IMR-90 (cell line): ENCODE data around the gene ANXA2. TPM values are rescaled to one million over a fixed set of nuclear protein-coding genes. Genes with fewer than 3 reads are reported as not detected.

ENCODE experiments used
- ATAC-seq: fragments of 200-7000 bp; cut with Tn5 transposase; 2 replicates; pipeline ENCODE4 v1.9.1; 2020; ENCODE audit warnings: low read depth, mild to moderate bottlenecking, moderate library complexity
- BruUV-seq: library from RNA; stranded (reverse); fragments of 400-500 nt; replicated peaks from 2 replicates; lab custom pipeline; 2021; lab: Mats Ljungman, UMichigan
- CTCF ChIA-PET: fragments of 300-600 bp; formaldehyde crosslinking; extraction: SDS; loops from one replicate; lab custom pipeline; 2021; ENCODE audit warnings: antibody characterized with exemption; lab: Yijun Ruan, JAX
- POLR2A ChIA-PET: fragments of 300-600 bp; sonication (Branson Sonifier 250); formaldehyde crosslinking; loops from one replicate; lab custom pipeline; 2022; ENCODE audit warnings: antibody characterized with exemption; ENCODE audit not compliant: unreplicated experiment; lab: Charles Lee
- DNase-seq: peaks from one replicate; pipeline ENCODE4 v3.0.0; 2013
- H2AFZ ChIP-seq: replicated peaks from 2 replicates; pipeline ENCODE3; 2013; ENCODE audit warnings: low read length, mild to moderate bottlenecking; ENCODE audit not compliant: poor library complexity
- H2AK5ac ChIP-seq: 2 replicates; pipeline ENCODE4 v1.6.1; 2013; ENCODE audit warnings: low read depth, low read length, inconsistent platforms
- H2AK9ac ChIP-seq: replicated peaks from 2 replicates; pipeline ENCODE3; 2013; ENCODE audit warnings: mild to moderate bottlenecking, low read depth, low read length, moderate library complexity; ENCODE audit not compliant: poor library complexity
- H2BK120ac ChIP-seq: 2 replicates; pipeline ENCODE4 v1.6.1; 2013; ENCODE audit warnings: low read depth, low read length, inconsistent platforms
- H2BK15ac ChIP-seq: 3 replicates; pipeline ENCODE4 v1.6.1; 2013; ENCODE audit warnings: low read depth, low read length, inconsistent platforms
- H2BK20ac ChIP-seq: 2 replicates; pipeline ENCODE4 v1.6.1; 2013; ENCODE audit warnings: low read depth, mild to moderate bottlenecking, inconsistent platforms, low read length, moderate library complexity
- H2BK5ac ChIP-seq: 2 replicates; pipeline ENCODE4 v1.6.1; 2013; ENCODE audit warnings: mild to moderate bottlenecking, low read depth, low read length, inconsistent platforms; ENCODE audit not compliant: poor library complexity, severe bottlenecking
- H3K14ac ChIP-seq: replicated peaks from 2 replicates; pipeline ENCODE4 v1.6.1; 2013; ENCODE audit warnings: low read depth, low read length, inconsistent platforms
- H3K18ac ChIP-seq: 2 replicates; pipeline ENCODE4 v1.6.1; 2013; ENCODE audit warnings: low read depth, low read length, control low read depth
- H3K23ac ChIP-seq: 2 replicates; pipeline ENCODE4 v1.6.1; 2013; ENCODE audit warnings: low read depth, low read length, inconsistent platforms
- H3K27ac ChIP-seq: 2 replicates; pipeline ENCODE4 v1.5.1; 2013; ENCODE audit warnings: mild to moderate bottlenecking, control low read depth, low read length; ENCODE audit not compliant: insufficient read depth
- H3K27me3 ChIP-seq: 2 replicates; pipeline ENCODE4 v1.6.1; 2013; ENCODE audit warnings: low read length; ENCODE audit not compliant: control insufficient read depth, insufficient read depth
- H3K36me3 ChIP-seq: 2 replicates; pipeline ENCODE4 v1.6.1; 2013; ENCODE audit warnings: low read length, mixed read lengths; ENCODE audit not compliant: control insufficient read depth, insufficient read depth
- H3K4ac ChIP-seq: 2 replicates; pipeline ENCODE4 v1.6.1; 2013; ENCODE audit warnings: low read depth, low read length, inconsistent platforms
- H3K4me1 ChIP-seq: 2 replicates; pipeline ENCODE4 v1.6.1; 2013; ENCODE audit warnings: low read length, mixed read lengths; ENCODE audit not compliant: control insufficient read depth, insufficient read depth
- H3K4me2 ChIP-seq: 2 replicates; pipeline ENCODE4 v1.6.1; 2013; ENCODE audit warnings: low read depth, mild to moderate bottlenecking, control low read depth, low read length, moderate library complexity
- H3K4me3 ChIP-seq: 2 replicates; pipeline ENCODE4 v1.5.1; 2013; ENCODE audit warnings: low read depth, mild to moderate bottlenecking, control low read depth, low read length, moderate library complexity; ENCODE audit not compliant: insufficient read depth
- H3K56ac ChIP-seq: 2 replicates; pipeline ENCODE4 v1.6.1; 2013; ENCODE audit warnings: low read length, inconsistent platforms; ENCODE audit not compliant: insufficient read depth; ENCODE audit errors: extremely low read depth
- H3K79me1 ChIP-seq, 2 experiments: 2 replicates each; pipeline ENCODE4 v1.6.1; 2013; ENCODE audit warnings: low read length in 2 of 2, inconsistent platforms in 1 of 2, low read depth in 1 of 2
- H3K9ac ChIP-seq: 2 replicates; pipeline ENCODE4 v1.6.1; 2013; ENCODE audit warnings: low read depth, low read length, control low read depth
- H3K9me1 ChIP-seq: 2 replicates; pipeline ENCODE4 v1.6.1; 2013; ENCODE audit warnings: low read length, inconsistent platforms; ENCODE audit not compliant: insufficient read depth
- H3K9me3 ChIP-seq: 2 replicates; pipeline ENCODE4 v1.6.1; 2013; ENCODE audit warnings: low read length; ENCODE audit not compliant: control insufficient read depth, insufficient read depth
- H4K20me1 ChIP-seq: 2 replicates; pipeline ENCODE4 v1.6.1; 2013; ENCODE audit warnings: low read length, inconsistent platforms; ENCODE audit not compliant: insufficient read depth
- H4K5ac ChIP-seq: 2 replicates; pipeline ENCODE4 v1.6.1; 2013; ENCODE audit warnings: mild to moderate bottlenecking, low read depth, low read length, control low read depth
- H4K8ac ChIP-seq, 2 experiments: 2 replicates each; pipeline ENCODE4 v1.6.1; 2013; ENCODE audit warnings: low read depth in 2 of 2, low read length in 2 of 2, control low read depth in 1 of 2, inconsistent platforms in 1 of 2
- H4K91ac ChIP-seq: 2 replicates; pipeline ENCODE4 v1.6.1; 2013; ENCODE audit warnings: low read depth, low read length, inconsistent platforms; ENCODE audit not compliant: insufficient read depth
- MAFK ChIP-seq: IDR thresholded peaks from 2 replicates; pipeline ENCODE4 v1.6.1; 2012; ENCODE audit warnings: low read depth, low read length, improper control_type of control experiment
- WGBS, 2 experiments: methylation state at CpG; one replicate each; pipeline versions ENCODE4 v1.1.5 to v1.1.7; 2013; ENCODE audit warnings: missing lambda C conversion rate in 2 of 2; ENCODE audit not compliant: insufficient read length in 1 of 2; ENCODE audit errors: extremely low coverage in 2 of 2; 5-methylcytosine and 5-hydroxymethylcytosine counted together
- dilution Hi-C: fragments of 300-500 bp; cut with HindIII; formaldehyde crosslinking; loops from one replicate; pipeline ENCODE4 v1.14.3; 2018; ENCODE audit warnings: low sequenced_read_pairs; ENCODE audit not compliant: unreplicated experiment
- in situ Hi-C: fragments of 300-500 bp; cut with MboI; formaldehyde crosslinking; loops from 3 replicates; pipeline ENCODE4 v1.14.3; 2019; ENCODE audit warnings: low sequenced_read_pairs, inconsistent platforms, mixed read lengths
- intact Hi-C: fragments of 100-400 bp; cut with micrococcal nuclease; formaldehyde crosslinking; loops from 2 replicates; pipeline ENCODE4 v1.10.0; 2022
- polyA plus RNA-seq, 3 experiments: library from polyadenylated mRNA; depleted of rRNA; stranded (reverse); fragments of >200 nt; gene quantifications; 2 replicates each; pipeline ENCODE4 v1.2.3, GENCODE V29; 2012; ENCODE audit warnings: low replicate concordance in 1 of 3
- total RNA-seq: library from RNA; depleted of rRNA; stranded (reverse); fragments of >200 nt; gene quantifications from 2 replicates; pipeline ENCODE4 v1.2.3, GENCODE V29; 2012
- TF ChIP-seq, protein P1 (sequence below): fragments of 150-350 bp; IDR thresholded peaks from 2 replicates; pipeline ENCODE4 v1.6.1; 2017; ENCODE audit warnings: mild to moderate bottlenecking, antibody characterized with exemption, low read length, low read depth

ANXA2 gene
- total and polyA plus RNA-seq, 2 of the 4 experiments (the other 2 are of a cell fraction) = 7,454 to 8,412 TPM

DNA sequence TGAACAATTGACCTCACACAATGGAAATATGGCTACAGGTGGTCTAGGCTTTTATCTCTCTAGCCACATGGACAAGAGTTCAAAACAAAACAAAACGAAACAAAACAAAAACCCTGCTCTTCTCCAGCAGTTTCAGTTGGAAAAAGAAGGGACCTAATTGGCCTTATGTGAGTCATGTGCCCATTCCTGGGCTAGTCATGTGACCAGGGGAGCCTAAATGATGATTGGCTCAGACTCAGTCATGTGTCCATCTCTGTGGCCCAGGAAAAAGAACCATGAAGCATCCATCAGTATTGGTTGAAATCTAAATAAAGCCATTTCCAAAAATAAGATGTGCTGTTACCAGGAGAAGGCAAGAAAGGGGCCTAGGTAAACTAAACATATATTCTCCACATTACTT lies 96.8 kb downstream of the ANXA2 start:
- DNase-seq = no peak
- Histone ChIP-seq H2AK5ac (no peak overlapping the region), H3K27ac (no peak overlapping the region), H3K4me2 (no peak overlapping the region), H4K5ac (no peak overlapping the region), H3K36me3 (no peaks in the 10 kb centered on the region), H3K56ac (no peak overlapping the region), H3K27me3 (peaks cover 6% of the 10 kb centered on the region), H2BK15ac (no peak overlapping the region), H2BK5ac (no peak overlapping the region), H3K18ac (no peak overlapping the region), H2AK9ac (no peak overlapping the region), H4K20me1 (no peaks in the 10 kb centered on the region), H3K79me1 (no peaks in the 10 kb centered on the region), H3K14ac (no peak overlapping the region), H4K91ac (no peak overlapping the region), H3K4ac (no peak overlapping the region), H3K9me1 (no peaks in the 10 kb centered on the region), H3K4me3 (no peak overlapping the region), H3K4me1 (no peaks in the 10 kb centered on the region), H2BK20ac (no peak overlapping the region), H2AFZ (no peak overlapping the region), H3K23ac (no peak overlapping the region), H3K9me3 (no peaks in the 10 kb centered on the region), H2BK120ac (no peak overlapping the region), H4K8ac (no peak overlapping the region), H3K9ac (no peak overlapping the region)
- TF ChIP-seq, protein P1, sequence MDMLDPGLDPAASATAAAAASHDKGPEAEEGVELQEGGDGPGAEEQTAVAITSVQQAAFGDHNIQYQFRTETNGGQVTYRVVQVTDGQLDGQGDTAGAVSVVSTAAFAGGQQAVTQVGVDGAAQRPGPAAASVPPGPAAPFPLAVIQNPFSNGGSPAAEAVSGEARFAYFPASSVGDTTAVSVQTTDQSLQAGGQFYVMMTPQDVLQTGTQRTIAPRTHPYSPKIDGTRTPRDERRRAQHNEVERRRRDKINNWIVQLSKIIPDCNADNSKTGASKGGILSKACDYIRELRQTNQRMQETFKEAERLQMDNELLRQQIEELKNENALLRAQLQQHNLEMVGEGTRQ = peak; percentile 88
- TF ChIP-seq MAFK = no peak
- POLR2A ChIA-PET = no interaction called here
- intact Hi-C loops (no loop called here), in situ Hi-C loops (no loop called here), dilution Hi-C loops (no loop called here)
- CTCF ChIA-PET = no interaction called here
- no CpG with 5 or more reads among the region's 1 CpG for WGBS, 2 experiments
- BruUV-seq = no TSS peak
- no peak for ATAC-seq
